Vagina (tissue), 2 donors: Measurements from ENCODE around the gene ZC4H2. TPM values are rescaled to one million over a fixed set of nuclear protein-coding genes. Genes with fewer than 3 reads are reported as not detected.
A peak's percentile ranks its signal among the peaks of the same experiment; 100 is the strongest.
"Not testable (repeated sequence)": the region's sequence is repeated elsewhere in the genome, so short reads cannot be mapped to it uniquely, and the experiment has no call there.

Source experiments
- DNase-seq, 2 donors: peaks; one replicate each; pipeline ENCODE4 v3.0.0-alpha.2; 2017; ENCODE audit errors: extremely low spot score in 2 of 2
- H3K27ac ChIP-seq: fragments of 200-600 bp; sonication (generic); one replicate; pipeline ENCODE4 v1.5.1; 2019
- H3K27me3 ChIP-seq: fragments of 200-600 bp; sonication (generic); one replicate; pipeline ENCODE4 v1.5.1; 2019
- H3K36me3 ChIP-seq, 2 donors: fragments of 200-600 bp; sonication (generic); one replicate each; pipeline ENCODE4 v1.5.1; 2017 to 2019
- H3K4me1 ChIP-seq: fragments of 200-600 bp; sonication (generic); one replicate; pipeline ENCODE4 v1.5.1; 2019
- H3K4me3 ChIP-seq, 2 donors: fragments of 200-600 bp; sonication (generic); 1 replicate in 1 of 2; 2 replicates in 1 of 2; pipeline ENCODE4 v1.5.1; 2016 to 2019
- H3K9me3 ChIP-seq: fragments of 200-600 bp; sonication (generic); one replicate; pipeline ENCODE4 v1.5.1; 2019
- CTCF ChIP-seq, 3 experiments: fragments of 450-650 bp in 2 of 3; fragments of 200-600 bp in 1 of 3; sonication (generic) in 1 of 3; IDR thresholded peaks; one replicate each; pipeline ENCODE4 v1.5.1; 2017 to 2019; ENCODE audit warnings: antibody characterized with exemption in 3 of 3, mild to moderate bottlenecking in 2 of 3, moderate library complexity in 2 of 3
- POLR2A ChIP-seq, 2 donors: fragments of 450-650 bp; IDR thresholded peaks; one replicate each; pipeline ENCODE4 v1.6.1; 2017; ENCODE audit warnings: antibody characterized with exemption in 2 of 2, mild to moderate bottlenecking in 2 of 2, moderate library complexity in 2 of 2
- POLR2AphosphoS5 ChIP-seq, 2 donors: sonication (generic); formaldehyde crosslinking; IDR thresholded peaks; one replicate each; pipeline ENCODE4 v1.9.0; 2017; ENCODE audit warnings: antibody characterized with exemption in 2 of 2, mild to moderate bottlenecking in 2 of 2, low read depth in 1 of 2; ENCODE audit not compliant: insufficient read depth in 1 of 2
- intact Hi-C: fragments of 100-400 bp; cut with DNase I; formaldehyde crosslinking; loops from one replicate; pipeline ENCODE4 v1.15.1; 2023
- total RNA-seq: library from RNA; depleted of rRNA; stranded (reverse); fragments of >200 nt; gene quantifications from one replicate; pipeline ENCODE4 v1.2.3, GENCODE V29; 2016

ZC4H2 gene
- total RNA-seq, 1 donor from 2014 or later: 10.3 TPM

DNA sequence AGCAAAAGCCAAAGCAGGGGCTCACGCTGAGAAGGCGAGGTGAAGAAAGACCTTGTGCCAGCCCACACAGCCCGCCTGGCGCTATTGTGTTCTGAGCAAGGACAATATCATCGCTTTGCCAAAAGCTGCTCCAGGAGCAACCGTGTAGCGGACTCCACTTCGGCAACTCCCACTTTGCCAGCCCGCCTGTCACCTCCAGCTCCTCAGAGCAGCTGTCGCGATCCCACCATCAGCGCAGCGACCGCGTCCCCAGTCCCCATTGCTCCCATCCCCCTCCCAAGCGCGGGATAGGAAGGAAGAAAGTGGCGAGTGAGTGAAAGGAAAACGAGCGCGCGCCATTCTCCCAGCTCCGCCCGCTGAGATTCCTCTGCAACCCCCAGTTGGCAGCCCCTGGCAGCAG lies 759 bp downstream of the ZC4H2 start:
- DNase-seq: no peak
- intact Hi-C loops: no loop called here
- Histone ChIP-seq H3K4me1 (no peaks in the 10 kb centered on the region), H3K9me3 (no peaks in the 10 kb centered on the region), H3K36me3 (no peaks in the 10 kb centered on the region), H3K27ac (peak overlapping the region; percentile 38), H3K27me3 (no peaks in the 10 kb centered on the region), H3K4me3 (peak overlapping the region; percentile 48 to 49)
- no peak for TF ChIP-seq POLR2A (IDR thresholded peaks at IDR 0.05)
- TF ChIP-seq CTCF (IDR thresholded peaks at IDR 0.05): no peak
- TF ChIP-seq POLR2AphosphoS5 (IDR thresholded peaks at IDR 0.05; ENCODE audit: insufficient read depth in 1 of 2, low read depth in 1 of 2): no peak

DNA sequence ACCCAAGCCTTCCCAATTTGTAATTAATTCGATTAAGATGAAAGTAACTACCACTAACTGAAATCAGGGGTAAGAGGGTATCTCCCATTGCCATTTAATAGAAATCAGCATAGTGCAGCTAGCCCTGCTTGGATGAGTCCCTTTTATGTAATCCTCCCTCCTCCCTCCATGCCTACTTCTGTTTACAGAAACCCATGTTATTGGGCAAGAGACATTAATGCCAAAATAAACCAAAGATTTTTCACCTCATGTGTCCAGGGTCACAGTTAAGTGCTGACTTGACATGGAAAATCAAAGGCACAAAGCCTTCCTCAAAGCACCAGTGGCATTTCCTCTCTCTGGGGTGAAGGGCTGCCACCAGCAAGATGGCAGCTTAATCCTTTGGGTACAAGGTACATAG lies 50.8 kb downstream of the ZC4H2 start:
- TF ChIP-seq CTCF (IDR thresholded peaks at IDR 0.05): no peak
- TF ChIP-seq POLR2A (IDR thresholded peaks at IDR 0.05): no peak
- TF ChIP-seq POLR2AphosphoS5 (IDR thresholded peaks at IDR 0.05; ENCODE audit: insufficient read depth in 1 of 2, low read depth in 1 of 2): no peak
- DNase-seq: no peak
- H3K36me3 ChIP-seq: no peaks in the 10 kb centered on the region
- no peaks in the 10 kb centered on the region for H3K4me1 ChIP-seq
- intact Hi-C loops: no loop called here
- H3K9me3 ChIP-seq: peaks cover 5% of the 10 kb centered on the region
- H3K27ac ChIP-seq: no peak overlapping the region
- no peaks in the 10 kb centered on the region for H3K27me3 ChIP-seq
- H3K4me3 ChIP-seq: no peak overlapping the region

DNA sequence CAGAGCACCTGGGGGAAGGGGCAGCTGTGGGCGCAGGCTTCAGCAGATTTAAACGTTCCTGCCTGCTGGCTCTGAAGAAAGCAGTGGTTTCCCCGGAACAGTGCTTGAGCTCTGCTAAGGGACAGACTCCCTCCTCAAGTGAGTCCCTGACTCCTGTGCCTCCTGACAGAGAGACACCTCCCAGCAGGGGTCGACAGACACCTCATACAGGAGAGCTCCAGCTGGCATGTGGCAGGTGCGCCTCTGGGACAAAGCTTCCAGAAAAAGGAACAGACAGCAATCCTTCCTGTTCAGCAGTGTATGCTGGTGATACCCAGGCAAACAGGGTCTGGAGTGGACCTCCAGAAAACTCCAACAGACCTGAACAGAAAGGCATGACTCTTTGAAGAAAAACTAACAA lies 68.1 kb downstream of the ZC4H2 start:
- no peak for DNase-seq
- TF ChIP-seq POLR2A (IDR thresholded peaks at IDR 0.05): no peak
- TF ChIP-seq CTCF (IDR thresholded peaks at IDR 0.05): no peak
- no peak for TF ChIP-seq POLR2AphosphoS5 (IDR thresholded peaks at IDR 0.05; ENCODE audit: insufficient read depth in 1 of 2, low read depth in 1 of 2)
- H3K36me3 ChIP-seq: no peaks in the 10 kb centered on the region
- intact Hi-C loops: no loop called here
- no peak overlapping the region for H3K27ac ChIP-seq
- no peak overlapping the region for H3K4me3 ChIP-seq
- no peaks in the 10 kb centered on the region for H3K27me3 ChIP-seq
- no peaks in the 10 kb centered on the region for H3K9me3 ChIP-seq
- H3K4me1 ChIP-seq: no peaks in the 10 kb centered on the region

GRCh38 chrX:64894454-64895038 lies 81.7 kb downstream of the ZC4H2 start:
- Histone ChIP-seq H3K36me3 (no peaks in the 10 kb centered on the region), H3K27ac (no peak overlapping the region), H3K4me1 (no peaks in the 10 kb centered on the region), H3K27me3 (no peaks in the 10 kb centered on the region), H3K9me3 (no peaks in the 10 kb centered on the region), H3K4me3 (no peak overlapping the region)
- TF ChIP-seq POLR2A (IDR thresholded peaks at IDR 0.05) (no peak), CTCF (IDR thresholded peaks at IDR 0.05) (no peak), POLR2AphosphoS5 (IDR thresholded peaks at IDR 0.05; ENCODE audit: insufficient read depth in 1 of 2, low read depth in 1 of 2) (no peak)
- DNase-seq: no peak
- intact Hi-C loops: no loop called here

GRCh38 chrX:64885850-64886249 lies 90.4 kb downstream of the ZC4H2 start:
- Histone ChIP-seq H3K27ac (no peak overlapping the region), H3K36me3 (no peaks in the 10 kb centered on the region), H3K9me3 (no peaks in the 10 kb centered on the region), H3K27me3 (no peaks in the 10 kb centered on the region), H3K4me1 (no peaks in the 10 kb centered on the region), H3K4me3 (no peak overlapping the region)
- no peak for DNase-seq
- TF ChIP-seq CTCF (IDR thresholded peaks at IDR 0.05): no peak
- no peak for TF ChIP-seq POLR2AphosphoS5 (IDR thresholded peaks at IDR 0.05; ENCODE audit: insufficient read depth in 1 of 2, low read depth in 1 of 2)
- no peak for TF ChIP-seq POLR2A (IDR thresholded peaks at IDR 0.05)
- intact Hi-C loops: no loop called here

DNA sequence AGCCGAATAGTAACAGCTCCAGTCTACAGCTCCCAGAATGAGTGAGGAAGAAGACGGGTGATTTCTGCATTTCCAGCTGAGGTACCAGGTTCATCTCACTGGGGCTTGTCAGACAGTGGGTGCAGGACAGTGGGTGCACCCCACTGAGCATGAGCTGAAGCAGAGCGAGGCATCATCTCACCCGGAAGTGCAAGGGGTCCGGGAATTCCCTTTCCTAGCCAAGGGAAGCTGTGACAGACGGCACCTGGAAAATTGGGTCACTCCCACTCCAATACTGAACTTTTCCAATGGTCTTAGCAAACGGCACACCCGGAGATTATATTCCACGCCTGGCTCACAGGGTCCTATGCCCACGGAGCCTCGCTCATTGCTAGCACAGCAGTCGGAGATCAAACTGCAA lies 97.5 kb downstream of the ZC4H2 start:
- H3K27ac ChIP-seq, H3K4me1 ChIP-seq, H3K27me3 ChIP-seq, H3K4me3 ChIP-seq, H3K9me3 ChIP-seq, intact Hi-C loops, H3K36me3 ChIP-seq, DNase-seq: not testable (repeated sequence)
